WTC11 (cell line): Measurements from ENCODE around the gene REPS2.

Experiments
- CBFB ChIP-seq: sonication (generic); formaldehyde crosslinking; IDR thresholded peaks from 2 replicates; pipeline ENCODE4 v1.8.1; 2022; ENCODE audit warnings: mild to moderate bottlenecking, low read depth, missing genetic modification reagents
- NFYB ChIP-seq: sonication (generic); formaldehyde crosslinking; conservative IDR thresholded peaks from 2 replicates; pipeline ENCODE4 v1.8.0; 2022; ENCODE audit warnings: low read depth, missing genetic modification reagents
- NR2C2 ChIP-seq: sonication (generic); formaldehyde crosslinking; IDR thresholded peaks from 2 replicates; pipeline ENCODE4 v1.8.0; 2022; ENCODE audit warnings: mild to moderate bottlenecking, missing genetic modification reagents
- TP53 ChIP-seq: sonication (generic); formaldehyde crosslinking; IDR thresholded peaks from 2 replicates; pipeline ENCODE4 v1.8.1; 2023; ENCODE audit warnings: mild to moderate bottlenecking, missing genetic modification reagents
- ZNF121 ChIP-seq: sonication (generic); formaldehyde crosslinking; IDR thresholded peaks from 2 replicates; pipeline ENCODE4 v1.8.0; 2023; ENCODE audit warnings: missing genetic modification reagents
- TF ChIP-seq, protein P1 (sequence below): fragments of 200-600 bp; IDR thresholded peaks from 2 replicates; pipeline ENCODE4 v1.8.0; 2022; ENCODE audit warnings: antibody characterized with exemption
- TF ChIP-seq, protein P2 (sequence below): sonication (generic); formaldehyde crosslinking; IDR thresholded peaks from 2 replicates; pipeline ENCODE4 v1.8.0; 2022; ENCODE audit warnings: mild to moderate bottlenecking, missing genetic modification reagents

DNA sequence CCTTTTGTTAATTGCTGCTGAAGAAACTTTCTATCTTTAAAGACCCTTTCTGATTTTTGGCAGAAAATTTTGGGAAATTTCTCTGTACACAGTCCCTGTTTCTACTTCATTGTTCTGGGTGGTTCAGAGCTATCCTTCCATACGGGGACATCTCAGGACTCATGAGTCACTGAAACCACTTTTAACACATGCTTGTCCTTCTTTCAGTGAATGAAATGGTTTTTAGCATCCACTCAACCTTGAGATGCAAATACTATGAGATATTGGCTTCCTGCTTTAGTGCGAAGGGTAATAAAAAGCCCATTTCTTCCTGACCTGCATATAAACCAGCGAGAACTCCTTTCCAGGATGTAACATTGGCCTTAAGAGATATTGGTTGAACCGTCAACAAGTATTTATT lies 158.0 kb downstream of the REPS2 start:
- TF ChIP-seq, protein P1, sequence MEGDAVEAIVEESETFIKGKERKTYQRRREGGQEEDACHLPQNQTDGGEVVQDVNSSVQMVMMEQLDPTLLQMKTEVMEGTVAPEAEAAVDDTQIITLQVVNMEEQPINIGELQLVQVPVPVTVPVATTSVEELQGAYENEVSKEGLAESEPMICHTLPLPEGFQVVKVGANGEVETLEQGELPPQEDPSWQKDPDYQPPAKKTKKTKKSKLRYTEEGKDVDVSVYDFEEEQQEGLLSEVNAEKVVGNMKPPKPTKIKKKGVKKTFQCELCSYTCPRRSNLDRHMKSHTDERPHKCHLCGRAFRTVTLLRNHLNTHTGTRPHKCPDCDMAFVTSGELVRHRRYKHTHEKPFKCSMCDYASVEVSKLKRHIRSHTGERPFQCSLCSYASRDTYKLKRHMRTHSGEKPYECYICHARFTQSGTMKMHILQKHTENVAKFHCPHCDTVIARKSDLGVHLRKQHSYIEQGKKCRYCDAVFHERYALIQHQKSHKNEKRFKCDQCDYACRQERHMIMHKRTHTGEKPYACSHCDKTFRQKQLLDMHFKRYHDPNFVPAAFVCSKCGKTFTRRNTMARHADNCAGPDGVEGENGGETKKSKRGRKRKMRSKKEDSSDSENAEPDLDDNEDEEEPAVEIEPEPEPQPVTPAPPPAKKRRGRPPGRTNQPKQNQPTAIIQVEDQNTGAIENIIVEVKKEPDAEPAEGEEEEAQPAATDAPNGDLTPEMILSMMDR: no peak
- TF ChIP-seq, protein P2, sequence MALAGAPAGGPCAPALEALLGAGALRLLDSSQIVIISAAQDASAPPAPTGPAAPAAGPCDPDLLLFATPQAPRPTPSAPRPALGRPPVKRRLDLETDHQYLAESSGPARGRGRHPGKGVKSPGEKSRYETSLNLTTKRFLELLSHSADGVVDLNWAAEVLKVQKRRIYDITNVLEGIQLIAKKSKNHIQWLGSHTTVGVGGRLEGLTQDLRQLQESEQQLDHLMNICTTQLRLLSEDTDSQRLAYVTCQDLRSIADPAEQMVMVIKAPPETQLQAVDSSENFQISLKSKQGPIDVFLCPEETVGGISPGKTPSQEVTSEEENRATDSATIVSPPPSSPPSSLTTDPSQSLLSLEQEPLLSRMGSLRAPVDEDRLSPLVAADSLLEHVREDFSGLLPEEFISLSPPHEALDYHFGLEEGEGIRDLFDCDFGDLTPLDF (CRISPR knock-in tag): no peak
- no peak for TF ChIP-seq NR2C2 (CRISPR knock-in tag)
- no peak for TF ChIP-seq NFYB
- no peak for TF ChIP-seq CBFB (CRISPR knock-in tag)
- no peak for TF ChIP-seq ZNF121
- no peak for TF ChIP-seq TP53 (CRISPR knock-in tag)
